HepG2 (cell line): ENCODE measurements around the gene PSEN1. TPM values are rescaled to one million over a fixed set of nuclear protein-coding genes. Genes with fewer than 3 reads are reported as not detected.

Source experiments
- ATAC-seq: fragments of 200-7000 bp; cut with Tn5 transposase; 3 replicates; pipeline ENCODE4 v1.9.1; 2020; ENCODE audit warnings: mild to moderate bottlenecking, moderate library complexity
- BruUV-seq: library from RNA; stranded (reverse); fragments of 400-500 nt; replicated peaks from 2 replicates; lab custom pipeline; 2021; lab: Mats Ljungman, UMichigan
- CTCF ChIA-PET: fragments of 300-600 bp; formaldehyde crosslinking; extraction: SDS; loops from one replicate; lab custom pipeline; 2021; ENCODE audit warnings: low total read pairs, inconsistent platforms, low intra/inter-chr PET ratio; lab: Yijun Ruan, JAX
- POLR2A ChIA-PET: fragments of 350-600 bp; sonication (Branson Sonifier 250); formaldehyde crosslinking; loops from one replicate; lab custom pipeline; 2020; ENCODE audit warnings: antibody characterized with exemption, inconsistent platforms; lab: Yijun Ruan, JAX
- DNase-seq: peaks from one replicate; pipeline ENCODE4 v3.0.0-alpha.2; 2015; ENCODE audit warnings: low spot score
- FAIRE-seq: peaks from 3 replicates; lab custom pipeline; 2011; peaks lifted over from hg19 to GRCh38; lab: Jason Lieb, UNC
- H2AFZ ChIP-seq: one replicate; pipeline ENCODE4 v1.6.1; 2011; ENCODE audit warnings: low read length, inconsistent platforms
- H3K27ac ChIP-seq: fragments of 300-600 bp; 3 replicates; pipeline ENCODE4 v1.8.0; 2011; ENCODE audit warnings: mixed run types, mild to moderate bottlenecking, mixed read lengths, low read length, inconsistent platforms; ENCODE audit not compliant: insufficient read depth; ENCODE audit errors: extremely low read length
- H3K27me3 ChIP-seq, 2 experiments: fragments of 200-600 bp in 1 of 2; 2 replicates in 1 of 2; 3 replicates in 1 of 2; pipeline versions ENCODE4 v1.6.0 to v1.8.0; 2011; ENCODE audit warnings: low read length in 2 of 2, mild to moderate bottlenecking in 2 of 2, moderate library complexity in 2 of 2, inconsistent platforms in 1 of 2; ENCODE audit not compliant: insufficient read depth in 2 of 2, control insufficient read depth in 1 of 2
- H3K36me3 ChIP-seq, 2 experiments: fragments of 200-600 bp in 1 of 2; replicated peaks in 1 of 2; 2 replicates in 1 of 2; 3 replicates in 1 of 2; pipeline versions ENCODE4 v1.5.1 to v1.8.0; 2011; ENCODE audit warnings: low read length in 2 of 2, inconsistent platforms in 1 of 2; ENCODE audit not compliant: insufficient read depth in 2 of 2, control insufficient read depth in 1 of 2
- H3K4me1 ChIP-seq: 2 replicates; pipeline ENCODE4 v1.5.1; 2012; ENCODE audit warnings: low read length, inconsistent platforms; ENCODE audit not compliant: insufficient read depth
- H3K4me2 ChIP-seq: 2 replicates; pipeline ENCODE4 v1.6.0; 2011; ENCODE audit warnings: low read depth, low read length, inconsistent platforms
- H3K4me3 ChIP-seq, 3 experiments: fragments of 200-600 bp in 1 of 3; sonication (generic), shearing (Covaris generic) in 1 of 3; replicated peaks in 1 of 3; 2 replicates each; pipeline ENCODE4 v1.5.1; 2011 to 2016; ENCODE audit warnings: low read length in 3 of 3, inconsistent platforms in 2 of 3, low read depth in 2 of 3, mild to moderate bottlenecking in 2 of 3, control low read depth in 1 of 3, mixed read lengths in 1 of 3; ENCODE audit not compliant: insufficient read depth in 1 of 3
- H3K79me2 ChIP-seq: one replicate; pipeline ENCODE4 v1.6.1; 2011; ENCODE audit warnings: low read length, inconsistent platforms; ENCODE audit not compliant: insufficient read depth
- H3K9ac ChIP-seq: 2 replicates; pipeline ENCODE4 v1.6.0; 2011; ENCODE audit warnings: mild to moderate bottlenecking, low read depth, low read length, inconsistent platforms; ENCODE audit not compliant: insufficient read depth
- H3K9me3 ChIP-seq: 2 replicates; pipeline ENCODE4 v1.5.1; 2012; ENCODE audit warnings: mild to moderate bottlenecking, low read length
- H4K20me1 ChIP-seq: 2 replicates; pipeline ENCODE4 v1.6.0; 2011; ENCODE audit warnings: inconsistent platforms, mild to moderate bottlenecking, low read length, moderate library complexity; ENCODE audit not compliant: insufficient read depth
- HOXA5 ChIP-seq: sonication (generic); formaldehyde crosslinking; IDR thresholded peaks from 2 replicates; pipeline ENCODE4 v1.4.0; 2020; ENCODE audit warnings: missing genetic modification reagents
- SALL1 ChIP-seq: sonication (generic); formaldehyde crosslinking; IDR thresholded peaks from 2 replicates; pipeline ENCODE4 v1.8.0; 2022; ENCODE audit warnings: mild to moderate bottlenecking, missing genetic modification reagents
- TBX2 ChIP-seq: sonication (generic); formaldehyde crosslinking; IDR thresholded peaks from 2 replicates; pipeline ENCODE4 v1.5.0; 2020; ENCODE audit warnings: missing genetic modification reagents, mild to moderate bottlenecking, borderline replicate concordance
- ZBTB20 ChIP-seq: sonication (generic); formaldehyde crosslinking; IDR thresholded peaks from 2 replicates; pipeline ENCODE4 v1.8.1; 2023; ENCODE audit warnings: missing genetic modification reagents, low read depth, mild to moderate bottlenecking, borderline replicate concordance
- ZBTB7B ChIP-seq: sonication (generic); formaldehyde crosslinking; IDR thresholded peaks from 2 replicates; pipeline ENCODE4 v1.4.0; 2020; ENCODE audit warnings: missing genetic modification reagents
- ZNF253 ChIP-seq: sonication (generic); formaldehyde crosslinking; IDR thresholded peaks from 2 replicates; pipeline ENCODE4 v1.8.0; 2022; ENCODE audit warnings: mild to moderate bottlenecking, missing genetic modification reagents, borderline replicate concordance
- ZSCAN21 ChIP-seq: sonication (generic); formaldehyde crosslinking; IDR thresholded peaks from 2 replicates; pipeline ENCODE4 v1.8.0; 2022; ENCODE audit warnings: mild to moderate bottlenecking, missing genetic modification reagents, moderate library complexity, borderline replicate concordance
- WGBS: methylation state at CpG from one replicate; pipeline ENCODE4 v1.1.6; 2017; ENCODE audit warnings: low lambda C conversion rate; 5-methylcytosine and 5-hydroxymethylcytosine counted together
- in situ Hi-C: cut with HindIII; loops from 2 replicates; pipeline ENCODE4 v1.10.0; 2017; ENCODE audit warnings: low pct_unique_long_range_greater_than_20kb; ENCODE audit not compliant: extremely low pct_ligation_motif_present
- intact Hi-C: fragments of 100-400 bp; cut with micrococcal nuclease; formaldehyde crosslinking; loops from one replicate; pipeline ENCODE4 v1.10.0; 2022; ENCODE audit not compliant: unreplicated experiment
- polyA plus RNA-seq, 8 experiments: library from polyadenylated mRNA; depleted of rRNA in 3 of 8; stranded (reverse) in 7 of 8; unstranded in 1 of 8; fragments of >200 nt; fragmentation: Illumina TruSeq in 4 of 8; extraction: Trizol in 4 of 8; gene quantifications; 2 replicates each; pipeline versions ENCODE4 v1.2.1 to v1.2.3, GENCODE V29; 2011 to 2016; ENCODE audit warnings: low read depth in 4 of 8, missing spikeins in 1 of 8, mixed read lengths in 1 of 8; ENCODE audit not compliant: insufficient read depth in 1 of 8
- total RNA-seq, 5 experiments: library from RNA; depleted of rRNA; stranded (reverse); fragments of >200 nt; fragmentation: Illumina TruSeq; extraction: Trizol; gene quantifications; 2 replicates each; pipeline ENCODE4 v1.2.3, GENCODE V29; 2016; ENCODE audit warnings: low read depth in 1 of 5
- TF ChIP-seq, protein P1 (sequence below): IDR thresholded peaks from 2 replicates; pipeline ENCODE4 v1.6.1; 2016; ENCODE audit warnings: control low read depth
- TF ChIP-seq, protein P2 (sequence below): sonication (generic); formaldehyde crosslinking; IDR thresholded peaks from 2 replicates; pipeline ENCODE4 v1.5.0; 2020; ENCODE audit warnings: mild to moderate bottlenecking, missing genetic modification reagents
- TF ChIP-seq, protein P3 (sequence below): sonication (generic); formaldehyde crosslinking; conservative IDR thresholded peaks from 2 replicates; pipeline ENCODE4 v1.8.1; 2023; ENCODE audit warnings: missing genetic modification reagents

The PSEN1 gene
- total and polyA plus RNA-seq, 2 of the 13 experiments (the other 11 are each of a cell fraction or from before 2014, with no cell fraction given): 12.5 to 26.6 TPM

DNA sequence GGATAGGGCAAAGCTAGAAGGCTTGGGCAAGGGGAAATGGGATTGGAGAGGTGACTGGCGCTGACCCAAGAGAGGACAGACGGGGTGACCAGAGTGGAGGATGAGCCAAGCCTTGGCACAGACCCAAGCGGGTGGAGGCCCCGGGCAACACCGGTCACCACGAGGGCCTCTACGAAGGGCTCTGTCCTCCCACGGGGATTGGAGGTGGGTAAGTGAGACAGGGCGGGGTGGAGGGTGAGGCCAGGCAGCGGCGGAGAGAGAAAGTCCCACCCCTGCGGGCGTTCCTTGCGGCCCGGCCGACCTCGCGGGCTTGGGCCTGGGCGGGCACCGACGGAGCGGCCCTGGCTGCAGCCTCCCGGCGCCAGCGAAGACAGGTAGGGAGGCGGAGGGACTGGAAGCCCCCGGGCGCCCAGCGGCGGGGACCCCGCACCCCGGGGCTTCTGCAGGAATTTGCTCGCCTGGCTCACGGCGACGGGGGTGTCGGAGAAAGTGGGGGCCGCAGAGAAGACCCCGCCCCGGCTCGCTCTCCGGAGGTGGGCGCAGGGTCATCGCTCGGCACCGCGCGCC lies 101.0 kb downstream of the PSEN1 start, which contains the start of gene PAPLN:
TSS of gene PAPLN (plus strand) at position 288 of the 567 bp plus-strand sequence. CDS start 2,273 bp downstream, outside the sequence.
- no peak within 1 kb of the TSS for H3K27ac ChIP-seq
- no peak for DNase-seq
- BruUV-seq: no TSS peak
- H3K9ac ChIP-seq: peak within 1 kb of the TSS; percentile 34; the same call in 1 of the 2 replicates
- H2AFZ ChIP-seq: no peak within 1 kb of the TSS
- ATAC-seq: no peak
- CTCF ChIA-PET: no interaction called here
- H3K9me3 ChIP-seq: no peaks in the 10 kb centered on the region
- peaks cover 19 to 87% of the 10 kb centered on the region in 2 experiments for H3K27me3 ChIP-seq
- intact Hi-C loops (loop anchor here (10.0 kb wide), 1 partner anchor 47 kb away; no protein-coding TSS in a partner anchor), in situ Hi-C loops (no loop called here)
- FAIRE-seq: no peak
- TF ChIP-seq, protein P1, sequence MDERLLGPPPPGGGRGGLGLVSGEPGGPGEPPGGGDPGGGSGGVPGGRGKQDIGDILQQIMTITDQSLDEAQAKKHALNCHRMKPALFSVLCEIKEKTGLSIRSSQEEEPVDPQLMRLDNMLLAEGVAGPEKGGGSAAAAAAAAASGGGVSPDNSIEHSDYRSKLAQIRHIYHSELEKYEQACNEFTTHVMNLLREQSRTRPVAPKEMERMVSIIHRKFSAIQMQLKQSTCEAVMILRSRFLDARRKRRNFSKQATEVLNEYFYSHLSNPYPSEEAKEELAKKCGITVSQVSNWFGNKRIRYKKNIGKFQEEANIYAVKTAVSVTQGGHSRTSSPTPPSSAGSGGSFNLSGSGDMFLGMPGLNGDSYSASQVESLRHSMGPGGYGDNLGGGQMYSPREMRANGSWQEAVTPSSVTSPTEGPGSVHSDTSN (CRISPR knock-in tag): no peak
- TF ChIP-seq ZSCAN21: no peak
- no peak for TF ChIP-seq HOXA5 (CRISPR knock-in tag)
- H3K79me2 ChIP-seq: no peaks in the 10 kb centered on the region
- POLR2A ChIA-PET: no interaction called here
- H3K4me2 ChIP-seq: peak within 1 kb of the TSS; percentile 92
- no peaks in the 10 kb centered on the region for H4K20me1 ChIP-seq
- H3K36me3 ChIP-seq: no peaks in the 10 kb centered on the region
- WGBS: 62% methylated on average over 22 of the region's 48 CpGs
- H3K4me1 ChIP-seq: peaks cover 37% of the 10 kb centered on the region
- peak within 1 kb of the TSS; percentile 54 to 73 (median 66) for H3K4me3 ChIP-seq

DNA sequence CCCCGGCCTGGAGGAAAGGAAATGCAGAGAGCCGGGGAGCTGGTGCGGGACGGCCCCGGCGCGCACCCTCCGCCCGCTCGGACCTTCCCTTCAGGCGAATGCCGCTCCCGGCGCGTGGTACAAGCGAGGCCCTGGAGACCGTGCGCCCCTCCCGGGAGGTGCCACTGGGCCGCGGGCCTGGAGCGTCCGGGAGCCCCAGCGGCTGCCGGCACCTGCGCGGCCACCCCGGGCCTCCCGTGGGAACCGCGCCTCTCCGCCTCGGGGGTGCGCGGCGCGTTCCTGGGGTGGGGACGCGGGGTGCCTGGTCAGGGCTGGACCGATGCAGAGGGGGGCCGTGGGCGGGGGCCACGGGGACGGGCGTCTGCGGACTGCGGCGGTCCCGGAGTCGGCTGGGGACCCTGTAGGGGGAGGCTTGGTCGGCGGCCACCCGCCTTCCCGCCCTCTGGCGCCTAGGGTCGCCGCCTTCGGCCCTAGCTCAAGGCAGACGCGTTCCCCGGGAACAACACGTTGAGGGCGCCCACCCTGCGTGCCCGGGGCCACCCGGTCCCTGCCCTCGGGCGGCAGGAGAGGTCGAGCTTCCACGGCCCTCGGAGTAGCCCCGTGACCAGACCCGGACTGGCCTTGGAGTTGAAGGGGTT lies 101.6 kb downstream of the PSEN1 start:
- peaks cover 31% of the 10 kb centered on the region for H3K4me1 ChIP-seq
- H3K4me2 ChIP-seq: peak overlapping the region; percentile 92
- 3% methylated on average over 18 of the region's 73 CpGs for WGBS
- no TSS peak for BruUV-seq
- no peaks in the 10 kb centered on the region for H4K20me1 ChIP-seq
- H3K4me3 ChIP-seq: peak overlapping the region; percentile 54 to 73 (median 66)
- H3K27ac ChIP-seq: no peak overlapping the region
- in situ Hi-C loops: no loop called here
- ChIA-PET CTCF (no interaction called here), POLR2A (no interaction called here)
- peaks cover 19 to 84% of the 10 kb centered on the region in 2 experiments for H3K27me3 ChIP-seq
- peak overlapping the region; percentile 34; the same call in 1 of the 2 replicates for H3K9ac ChIP-seq
- no peaks in the 10 kb centered on the region for H3K36me3 ChIP-seq
- intact Hi-C loops: loop anchor here (10.0 kb wide), 1 partner anchor 47 kb away; no protein-coding TSS in a partner anchor
- FAIRE-seq (no peak), ATAC-seq (peak; percentile 36), DNase-seq (no peak)
- no peaks in the 10 kb centered on the region for H3K9me3 ChIP-seq
- no peaks in the 10 kb centered on the region for H3K79me2 ChIP-seq
- no peak overlapping the region for H2AFZ ChIP-seq
- TF ChIP-seq, protein P2, sequence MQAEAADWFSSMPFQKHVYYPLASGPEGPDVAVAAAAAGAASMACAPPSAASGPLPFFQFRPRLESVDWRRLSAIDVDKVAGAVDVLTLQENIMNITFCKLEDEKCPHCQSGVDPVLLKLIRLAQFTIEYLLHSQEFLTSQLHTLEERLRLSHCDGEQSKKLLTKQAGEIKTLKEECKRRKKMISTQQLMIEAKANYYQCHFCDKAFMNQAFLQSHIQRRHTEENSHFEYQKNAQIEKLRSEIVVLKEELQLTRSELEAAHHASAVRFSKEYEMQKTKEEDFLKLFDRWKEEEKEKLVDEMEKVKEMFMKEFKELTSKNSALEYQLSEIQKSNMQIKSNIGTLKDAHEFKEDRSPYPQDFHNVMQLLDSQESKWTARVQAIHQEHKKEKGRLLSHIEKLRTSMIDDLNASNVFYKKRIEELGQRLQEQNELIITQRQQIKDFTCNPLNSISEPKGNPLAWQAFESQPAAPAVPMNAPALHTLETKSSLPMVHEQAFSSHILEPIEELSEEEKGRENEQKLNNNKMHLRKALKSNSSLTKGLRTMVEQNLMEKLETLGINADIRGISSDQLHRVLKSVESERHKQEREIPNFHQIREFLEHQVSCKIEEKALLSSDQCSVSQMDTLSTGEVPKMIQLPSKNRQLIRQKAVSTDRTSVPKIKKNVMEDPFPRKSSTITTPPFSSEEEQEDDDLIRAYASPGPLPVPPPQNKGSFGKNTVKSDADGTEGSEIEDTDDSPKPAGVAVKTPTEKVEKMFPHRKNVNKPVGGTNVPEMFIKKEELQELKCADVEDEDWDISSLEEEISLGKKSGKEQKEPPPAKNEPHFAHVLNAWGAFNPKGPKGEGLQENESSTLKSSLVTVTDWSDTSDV (CRISPR knock-in tag): 0 out of 2 replicates have a peak, but pooled peaks have one; percentile 55
- TF ChIP-seq, protein P3, sequence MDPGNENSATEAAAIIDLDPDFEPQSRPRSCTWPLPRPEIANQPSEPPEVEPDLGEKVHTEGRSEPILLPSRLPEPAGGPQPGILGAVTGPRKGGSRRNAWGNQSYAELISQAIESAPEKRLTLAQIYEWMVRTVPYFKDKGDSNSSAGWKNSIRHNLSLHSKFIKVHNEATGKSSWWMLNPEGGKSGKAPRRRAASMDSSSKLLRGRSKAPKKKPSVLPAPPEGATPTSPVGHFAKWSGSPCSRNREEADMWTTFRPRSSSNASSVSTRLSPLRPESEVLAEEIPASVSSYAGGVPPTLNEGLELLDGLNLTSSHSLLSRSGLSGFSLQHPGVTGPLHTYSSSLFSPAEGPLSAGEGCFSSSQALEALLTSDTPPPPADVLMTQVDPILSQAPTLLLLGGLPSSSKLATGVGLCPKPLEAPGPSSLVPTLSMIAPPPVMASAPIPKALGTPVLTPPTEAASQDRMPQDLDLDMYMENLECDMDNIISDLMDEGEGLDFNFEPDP: no peak
- TF ChIP-seq ZNF253 (CRISPR knock-in tag) (no peak), ZBTB20 (no peak), SALL1 (0 out of 2 replicates have a peak, but pooled peaks have one; percentile 10), TBX2 (CRISPR knock-in tag) (peak; percentile 22; the same call in 1 of the 2 replicates), ZBTB7B (CRISPR knock-in tag) (peak; percentile 30; the same call in 1 of the 2 replicates)
